DMS153 treated with DMSO at 0.1 percent for 48 hours (cell line): ENCODE results near the gene SLC23A2.
A peak's percentile ranks its signal among the peaks of the same experiment; 100 is the strongest.

Source experiments
- DNase-seq: peaks from one replicate; lab custom pipeline; 2025; ENCODE audit not compliant: unreplicated experiment; lab: John Stamatoyannopoulos, UW

Gene SLC23A2

GRCh38 chr20:4966826-4967751, 34.2 kb downstream of the SLC23A2 start:
- no peak for DNase-seq

GRCh38 chr20:4962241-4962855, 39.0 kb downstream of the SLC23A2 start:
- DNase-seq, result no peak

- no peak for DNase-seq
Measured at GRCh38 chr20:4961746-4962145, 39.6 kb downstream of the SLC23A2 start.

GRCh38 chr20:4959592-4959991, 41.7 kb downstream of the SLC23A2 start:
- DNase-seq, result no peak

- DNase-seq, result no peak
Measured at GRCh38 chr20:4957939-4958362, 43.4 kb downstream of the SLC23A2 start.

- DNase-seq, result no peak
Measured at GRCh38 chr20:4957187-4957586, 44.1 kb downstream of the SLC23A2 start.

- DNase-seq, result peak; percentile 60
Measured at GRCh38 chr20:4956200-4956810, 45.0 kb downstream of the SLC23A2 start.

- no peak for DNase-seq
Measured at GRCh38 chr20:4953881-4954280, 47.4 kb downstream of the SLC23A2 start.

- DNase-seq, result no peak
Measured at GRCh38 chr20:4952229-4952628, 49.1 kb downstream of the SLC23A2 start.

- DNase-seq, result no peak
Measured at GRCh38 chr20:4951299-4951698, 50.0 kb downstream of the SLC23A2 start.

GRCh38 chr20:4950841-4951240, 50.5 kb downstream of the SLC23A2 start:
- no peak for DNase-seq

GRCh38 chr20:4950437-4950836, 50.9 kb downstream of the SLC23A2 start:
- no peak for DNase-seq

GRCh38 chr20:4949833-4950178, 51.5 kb downstream of the SLC23A2 start:
- DNase-seq, result peak; percentile 10

GRCh38 chr20:4947817-4948559, 53.3 kb downstream of the SLC23A2 start:
- no peak for DNase-seq

- no peak for DNase-seq
Measured at GRCh38 chr20:4946986-4947385, 54.3 kb downstream of the SLC23A2 start.

GRCh38 chr20:4946585-4946984, 54.7 kb downstream of the SLC23A2 start:
- no peak for DNase-seq

GRCh38 chr20:4944518-4945313, 56.6 kb downstream of the SLC23A2 start:
- no peak for DNase-seq

GRCh38 chr20:4942331-4942730, 59.0 kb downstream of the SLC23A2 start:
- no peak for DNase-seq

- DNase-seq, result peak; percentile 43
Measured at GRCh38 chr20:4937407-4938319, 63.6 kb downstream of the SLC23A2 start.
